Thyroid gland (tissue), 4 donors: ENCODE data around the gene GLRX.

Experiments used
- CTCF ChIP-seq, 6 experiments: fragments of 200-600 bp in 3 of 6; fragments of 450-650 bp in 3 of 6; sonication (generic) in 3 of 6; IDR thresholded peaks; one replicate each; pipeline ENCODE4 v1.5.1; 2016 to 2019; ENCODE audit warnings: antibody characterized with exemption in 6 of 6, mild to moderate bottlenecking in 2 of 6, inconsistent platforms in 1 of 6, moderate library complexity in 1 of 6
- POLR2A ChIP-seq, 2 donors: fragments of 450-650 bp; IDR thresholded peaks; one replicate each; pipeline ENCODE4 v1.6.1; 2017; ENCODE audit warnings: antibody characterized with exemption in 2 of 2, mild to moderate bottlenecking in 2 of 2, moderate library complexity in 1 of 2

DNA sequence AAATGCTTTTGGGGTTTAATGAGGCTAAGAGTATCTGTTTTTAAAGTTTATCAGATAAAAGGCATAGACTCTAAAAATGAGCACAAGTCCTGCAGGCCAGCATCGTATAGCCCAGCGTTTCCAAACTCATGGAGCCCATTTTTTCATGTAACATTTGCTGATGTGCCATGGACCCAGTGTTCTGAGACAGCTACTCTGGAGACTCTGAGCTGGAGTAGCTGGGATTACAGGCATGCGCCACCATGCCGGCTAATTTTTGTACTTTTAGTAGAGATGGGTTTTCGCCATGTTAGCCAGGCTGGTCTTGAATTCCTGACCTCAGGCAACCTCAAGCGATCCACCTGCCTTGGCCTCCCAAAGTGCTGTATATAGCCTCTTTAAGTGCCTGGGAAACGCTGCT, 15.8 kb downstream of the GLRX start:
- TF ChIP-seq POLR2A (IDR thresholded peaks at IDR 0.05) (no peak), CTCF (IDR thresholded peaks at IDR 0.05) (no peak)
